ENCODE results near the gene WNT5A. TPM values are rescaled to one million over a fixed set of nuclear protein-coding genes. Genes with fewer than 3 reads are reported as not detected.

The WNT5A gene
- total and polyA plus RNA-seq, 2 donors (not counting 3 experiments of a cell fraction or from before 2014, with no cell fraction given) = 0.08 to 0.33 TPM

DNA sequence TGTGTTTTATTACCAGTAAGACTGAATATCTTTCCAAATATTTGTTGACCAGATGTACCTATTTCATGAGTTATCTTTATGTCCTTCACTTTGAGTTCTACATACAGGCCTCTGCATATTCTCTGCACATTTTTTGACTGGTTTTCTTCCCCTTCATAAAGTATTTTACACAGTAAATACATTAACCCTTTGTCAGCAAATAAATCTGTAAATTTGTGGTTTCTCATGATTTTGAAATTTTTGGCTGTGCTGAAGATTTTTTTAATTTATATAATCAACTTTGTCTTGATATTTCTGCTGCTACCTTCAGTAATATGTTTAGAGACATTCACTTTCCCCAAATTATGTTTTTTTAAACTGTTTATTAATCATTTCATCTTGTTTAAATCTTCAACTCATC is 50.5 kb downstream of the WNT5A start:
- Histone ChIP-seq H3K27ac (ENCODE audit: insufficient read depth, low read depth, low read length) (no peak overlapping the region), H3K9me1 (replicated peaks; ENCODE audit: control insufficient read depth, extremely low read depth, insufficient read depth, low read length) (no peaks in the 10 kb centered on the region), H3K9ac (replicated peaks; ENCODE audit: extremely low read depth, insufficient read depth, low read length) (no peak overlapping the region), H2AFZ (ENCODE audit: low read depth, low read length) (no peak overlapping the region), H3K36me3 (ENCODE audit: control insufficient read depth in 2 of 2, extremely low read depth in 1 of 2, insufficient read depth in 2 of 2, low read length in 2 of 2) (no peaks in the 10 kb centered on the region), H3K4me2 (ENCODE audit: insufficient read depth, low read length) (no peak overlapping the region), H3K4me1 (ENCODE audit: control insufficient read depth, extremely low read depth, insufficient read depth, low read length) (no peaks in the 10 kb centered on the region), H3K4me3 (replicated peaks in 1 of 3; ENCODE audit: insufficient read depth in 1 of 3, low read depth in 1 of 3, low read length in 3 of 3) (no peak overlapping the region), H4K20me1 (replicated peaks; ENCODE audit: control insufficient read depth, extremely low read depth, insufficient read depth, low read length) (no peaks in the 10 kb centered on the region), H3K27me3 (ENCODE audit: control insufficient read depth in 2 of 2, insufficient read depth in 2 of 2, low read length in 2 of 2) (no peaks in the 10 kb centered on the region), H3K79me2 (ENCODE audit: control insufficient read depth, insufficient read depth, low read length) (no peaks in the 10 kb centered on the region), H3K9me3 (replicated peaks; ENCODE audit: control insufficient read depth, insufficient read depth, low read length) (no peaks in the 10 kb centered on the region)
- TF ChIP-seq, protein P1, sequence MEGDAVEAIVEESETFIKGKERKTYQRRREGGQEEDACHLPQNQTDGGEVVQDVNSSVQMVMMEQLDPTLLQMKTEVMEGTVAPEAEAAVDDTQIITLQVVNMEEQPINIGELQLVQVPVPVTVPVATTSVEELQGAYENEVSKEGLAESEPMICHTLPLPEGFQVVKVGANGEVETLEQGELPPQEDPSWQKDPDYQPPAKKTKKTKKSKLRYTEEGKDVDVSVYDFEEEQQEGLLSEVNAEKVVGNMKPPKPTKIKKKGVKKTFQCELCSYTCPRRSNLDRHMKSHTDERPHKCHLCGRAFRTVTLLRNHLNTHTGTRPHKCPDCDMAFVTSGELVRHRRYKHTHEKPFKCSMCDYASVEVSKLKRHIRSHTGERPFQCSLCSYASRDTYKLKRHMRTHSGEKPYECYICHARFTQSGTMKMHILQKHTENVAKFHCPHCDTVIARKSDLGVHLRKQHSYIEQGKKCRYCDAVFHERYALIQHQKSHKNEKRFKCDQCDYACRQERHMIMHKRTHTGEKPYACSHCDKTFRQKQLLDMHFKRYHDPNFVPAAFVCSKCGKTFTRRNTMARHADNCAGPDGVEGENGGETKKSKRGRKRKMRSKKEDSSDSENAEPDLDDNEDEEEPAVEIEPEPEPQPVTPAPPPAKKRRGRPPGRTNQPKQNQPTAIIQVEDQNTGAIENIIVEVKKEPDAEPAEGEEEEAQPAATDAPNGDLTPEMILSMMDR (IDR thresholded peaks at IDR 0.05; ENCODE audit: extremely low read depth in 1 of 2, insufficient read depth in 1 of 2, low read depth in 1 of 2, low read length in 2 of 2) = no peak
- TF ChIP-seq POLR2AphosphoS5 (IDR thresholded peaks at IDR 0.05; ENCODE audit: insufficient read depth, low read depth, low read length) (no peak), FOS (IDR thresholded peaks at IDR 0.05; ENCODE audit: borderline replicate concordance, insufficient read depth, low read length) (no peak), MYC (IDR thresholded peaks at IDR 0.05; ENCODE audit: low read depth, low read length) (no peak), POLR2A (IDR thresholded peaks at IDR 0.05; ENCODE audit: low read depth, low read length) (no peak), JUN (IDR thresholded peaks at IDR 0.05; ENCODE audit: borderline replicate concordance, insufficient read depth, insufficient read length, low read depth) (no peak), EZH2 (IDR thresholded peaks at IDR 0.05; ENCODE audit: borderline replicate concordance, low read depth, low read length, severe bottlenecking) (no peak), GATA2 (IDR thresholded peaks at IDR 0.05; ENCODE audit: insufficient read depth, insufficient read length, low read depth, low read length) (no peak)
- TF ChIP-seq, protein P2, sequence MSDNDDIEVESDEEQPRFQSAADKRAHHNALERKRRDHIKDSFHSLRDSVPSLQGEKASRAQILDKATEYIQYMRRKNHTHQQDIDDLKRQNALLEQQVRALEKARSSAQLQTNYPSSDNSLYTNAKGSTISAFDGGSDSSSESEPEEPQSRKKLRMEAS (IDR thresholded peaks at IDR 0.05; ENCODE audit: insufficient read depth, insufficient read length) = no peak
- no TSS peak for BruUV-seq (replicated peaks)
- FAIRE-seq = no peak
- dilution Hi-C loops (cut with MboI; ENCODE audit: extremely low pct_ligation_motif_present, low sequenced_read_pairs) (no loop called here), intact Hi-C loops (cut with micrococcal nuclease) (no loop called here)
- POLR2A ChIA-PET = no interaction called here
- DNase-seq (ENCODE audit: low read depth, low spot score) = no peak
- CTCF ChIA-PET = no interaction called here

All from endothelial cell of umbilical vein (primary cell).